Measurements from ENCODE around the gene MAD1L1. TPM values are rescaled to one million over a fixed set of nuclear protein-coding genes. Genes with fewer than 3 reads are reported as not detected.

MAD1L1 gene
- total and polyA plus RNA-seq, 2 of the 13 experiments (the other 11 are each of a cell fraction or from before 2014, with no cell fraction given), result 17.4 to 64.7 TPM

DNA sequence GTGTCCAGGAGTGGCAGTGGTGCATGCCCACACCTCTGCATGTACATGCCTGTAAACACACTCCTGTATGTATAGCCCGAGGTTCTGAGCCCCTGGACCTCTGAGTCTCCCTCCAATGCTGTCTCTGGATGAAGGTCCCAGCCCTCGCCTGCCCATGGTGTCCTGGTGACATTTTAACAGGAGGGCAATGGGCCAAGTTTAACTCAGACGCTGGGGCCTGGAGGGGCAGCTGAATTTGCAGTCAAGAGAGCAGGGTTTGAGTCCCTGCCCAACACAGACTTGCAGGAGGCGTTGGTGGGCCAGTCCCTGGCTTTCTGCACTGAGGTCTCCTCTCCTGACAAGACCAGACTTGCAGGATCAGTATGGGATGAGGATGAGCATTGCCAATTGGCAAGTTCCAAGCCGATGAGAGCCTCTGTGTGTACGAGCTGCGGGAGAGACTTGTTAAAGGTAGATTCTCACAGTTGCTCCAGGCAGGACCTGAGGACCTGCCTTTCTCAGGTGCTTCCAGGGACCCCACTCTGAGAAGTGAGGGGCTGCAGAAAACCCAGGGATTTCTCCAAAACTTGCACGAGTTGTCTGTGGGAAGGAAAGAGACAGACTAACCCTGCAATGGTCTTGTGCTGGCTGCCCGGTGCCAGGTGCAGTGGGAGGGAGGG, 420.8 kb downstream of the MAD1L1 start:
- 5% methylated on average over 4 of the region's 9 CpGs for WGBS (ENCODE audit: low lambda C conversion rate)
- DNase-seq (ENCODE audit: low spot score) (peak; percentile 42), FAIRE-seq (peak; percentile 67), ATAC-seq (peak; percentile 53)
- Histone ChIP-seq H2AFZ (ENCODE audit: low read length) (no peak overlapping the region), H3K27me3 (ENCODE audit: control insufficient read depth in 1 of 2, insufficient read depth in 2 of 2, low read length in 2 of 2) (no peaks in the 10 kb centered on the region), H3K27ac (ENCODE audit: extremely low read length, insufficient read depth, low read length) (peak overlapping the region; percentile 51), H3K4me2 (ENCODE audit: low read depth, low read length) (peak overlapping the region; percentile 75), H3K36me3 (replicated peaks in 1 of 2; ENCODE audit: control insufficient read depth in 1 of 2, insufficient read depth in 2 of 2, low read length in 2 of 2) (no peaks in the 10 kb centered on the region; a peak in 1 of 5 replicates), H3K79me2 (ENCODE audit: insufficient read depth, low read length) (no peaks in the 10 kb centered on the region), H4K20me1 (ENCODE audit: insufficient read depth, low read length) (no peaks in the 10 kb centered on the region), H3K9me3 (ENCODE audit: low read length) (no peaks in the 10 kb centered on the region), H3K4me3 (replicated peaks in 1 of 3; ENCODE audit: insufficient read depth in 1 of 3, low read depth in 2 of 3, low read length in 3 of 3) (peak overlapping the region in 2 of 3 experiments; percentile 16 to 46; a peak in 4 of 6 replicates), H3K4me1 (ENCODE audit: insufficient read depth, low read length) (peaks cover 43% of the 10 kb centered on the region), H3K9ac (ENCODE audit: insufficient read depth, low read depth, low read length) (no peak overlapping the region)
- ChIA-PET POLR2A (no interaction called here), CTCF (ENCODE audit: low intra/inter-chr PET ratio, low total read pairs) (no interaction called here)
- no TSS peak for BruUV-seq (replicated peaks)
- in situ Hi-C loops (cut with HindIII; ENCODE audit: extremely low pct_ligation_motif_present, low pct_unique_long_range_greater_than_20kb) (loop anchor here (5.0 kb wide), 1 partner anchor 60 kb away; no protein-coding TSS in a partner anchor), intact Hi-C loops (cut with micrococcal nuclease; ENCODE audit: unreplicated experiment) (loop anchor here (5.0 kb wide), 1 partner anchor 115 kb away; no protein-coding TSS in a partner anchor)
- TF ChIP-seq, protein P1, sequence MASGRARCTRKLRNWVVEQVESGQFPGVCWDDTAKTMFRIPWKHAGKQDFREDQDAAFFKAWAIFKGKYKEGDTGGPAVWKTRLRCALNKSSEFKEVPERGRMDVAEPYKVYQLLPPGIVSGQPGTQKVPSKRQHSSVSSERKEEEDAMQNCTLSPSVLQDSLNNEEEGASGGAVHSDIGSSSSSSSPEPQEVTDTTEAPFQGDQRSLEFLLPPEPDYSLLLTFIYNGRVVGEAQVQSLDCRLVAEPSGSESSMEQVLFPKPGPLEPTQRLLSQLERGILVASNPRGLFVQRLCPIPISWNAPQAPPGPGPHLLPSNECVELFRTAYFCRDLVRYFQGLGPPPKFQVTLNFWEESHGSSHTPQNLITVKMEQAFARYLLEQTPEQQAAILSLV (CRISPR knock-in tag; IDR thresholded peaks at IDR 0.05; ENCODE audit: borderline replicate concordance), result 0 out of 2 replicates have a peak, but pooled peaks have one; percentile 46
- TF ChIP-seq RAD51 (IDR thresholded peaks at IDR 0.05; ENCODE audit: borderline replicate concordance) (no peak), PAWR (CRISPR knock-in tag; IDR thresholded peaks at IDR 0.05; ENCODE audit: borderline replicate concordance) (no peak), SP1 (IDR thresholded peaks at IDR 0.05) (no peak), SP1 (CRISPR knock-in tag; IDR thresholded peaks at IDR 0.05) (no peak), SRSF4 (IDR thresholded peaks at IDR 0.05; ENCODE audit: low read depth, low read length, poor library complexity, severe bottlenecking) (no peak), KAT8 (CRISPR knock-in tag; IDR thresholded peaks at IDR 0.05) (0 out of 2 replicates have a peak, but pooled peaks have one; percentile 15), ZNF552 (CRISPR knock-in tag; IDR thresholded peaks at IDR 0.05; ENCODE audit: borderline replicate concordance) (no peak), ZFX (CRISPR knock-in tag; IDR thresholded peaks at IDR 0.05; ENCODE audit: low read depth) (peak; percentile 35; the same call in 1 of the 2 replicates), SALL1 (CRISPR knock-in tag; IDR thresholded peaks at IDR 0.05) (0 out of 2 replicates have a peak, but pooled peaks have one; percentile 30), SOX6 (IDR thresholded peaks at IDR 0.05) (no peak), SOX6 (CRISPR knock-in tag; IDR thresholded peaks at IDR 0.05) (0 out of 2 replicates have a peak, but pooled peaks have one; percentile 12)
- TF ChIP-seq, protein P2, sequence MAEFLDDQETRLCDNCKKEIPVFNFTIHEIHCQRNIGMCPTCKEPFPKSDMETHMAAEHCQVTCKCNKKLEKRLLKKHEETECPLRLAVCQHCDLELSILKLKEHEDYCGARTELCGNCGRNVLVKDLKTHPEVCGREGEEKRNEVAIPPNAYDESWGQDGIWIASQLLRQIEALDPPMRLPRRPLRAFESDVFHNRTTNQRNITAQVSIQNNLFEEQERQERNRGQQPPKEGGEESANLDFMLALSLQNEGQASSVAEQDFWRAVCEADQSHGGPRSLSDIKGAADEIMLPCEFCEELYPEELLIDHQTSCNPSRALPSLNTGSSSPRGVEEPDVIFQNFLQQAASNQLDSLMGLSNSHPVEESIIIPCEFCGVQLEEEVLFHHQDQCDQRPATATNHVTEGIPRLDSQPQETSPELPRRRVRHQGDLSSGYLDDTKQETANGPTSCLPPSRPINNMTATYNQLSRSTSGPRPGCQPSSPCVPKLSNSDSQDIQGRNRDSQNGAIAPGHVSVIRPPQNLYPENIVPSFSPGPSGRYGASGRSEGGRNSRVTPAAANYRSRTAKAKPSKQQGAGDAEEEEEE (CRISPR knock-in tag; IDR thresholded peaks at IDR 0.05; ENCODE audit: borderline replicate concordance), result peak; percentile 58; the same call in 1 of the 2 replicates
- TF ChIP-seq, protein P3, sequence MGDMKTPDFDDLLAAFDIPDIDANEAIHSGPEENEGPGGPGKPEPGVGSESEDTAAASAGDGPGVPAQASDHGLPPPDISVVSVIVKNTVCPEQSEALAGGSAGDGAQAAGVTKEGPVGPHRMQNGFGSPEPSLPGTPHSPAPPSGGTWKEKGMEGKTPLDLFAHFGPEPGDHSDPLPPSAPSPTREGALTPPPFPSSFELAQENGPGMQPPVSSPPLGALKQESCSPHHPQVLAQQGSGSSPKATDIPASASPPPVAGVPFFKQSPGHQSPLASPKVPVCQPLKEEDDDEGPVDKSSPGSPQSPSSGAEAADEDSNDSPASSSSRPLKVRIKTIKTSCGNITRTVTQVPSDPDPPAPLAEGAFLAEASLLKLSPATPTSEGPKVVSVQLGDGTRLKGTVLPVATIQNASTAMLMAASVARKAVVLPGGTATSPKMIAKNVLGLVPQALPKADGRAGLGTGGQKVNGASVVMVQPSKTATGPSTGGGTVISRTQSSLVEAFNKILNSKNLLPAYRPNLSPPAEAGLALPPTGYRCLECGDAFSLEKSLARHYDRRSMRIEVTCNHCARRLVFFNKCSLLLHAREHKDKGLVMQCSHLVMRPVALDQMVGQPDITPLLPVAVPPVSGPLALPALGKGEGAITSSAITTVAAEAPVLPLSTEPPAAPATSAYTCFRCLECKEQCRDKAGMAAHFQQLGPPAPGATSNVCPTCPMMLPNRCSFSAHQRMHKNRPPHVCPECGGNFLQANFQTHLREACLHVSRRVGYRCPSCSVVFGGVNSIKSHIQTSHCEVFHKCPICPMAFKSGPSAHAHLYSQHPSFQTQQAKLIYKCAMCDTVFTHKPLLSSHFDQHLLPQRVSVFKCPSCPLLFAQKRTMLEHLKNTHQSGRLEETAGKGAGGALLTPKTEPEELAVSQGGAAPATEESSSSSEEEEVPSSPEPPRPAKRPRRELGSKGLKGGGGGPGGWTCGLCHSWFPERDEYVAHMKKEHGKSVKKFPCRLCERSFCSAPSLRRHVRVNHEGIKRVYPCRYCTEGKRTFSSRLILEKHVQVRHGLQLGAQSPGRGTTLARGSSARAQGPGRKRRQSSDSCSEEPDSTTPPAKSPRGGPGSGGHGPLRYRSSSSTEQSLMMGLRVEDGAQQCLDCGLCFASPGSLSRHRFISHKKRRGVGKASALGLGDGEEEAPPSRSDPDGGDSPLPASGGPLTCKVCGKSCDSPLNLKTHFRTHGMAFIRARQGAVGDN (CRISPR knock-in tag; IDR thresholded peaks at IDR 0.05), result peak; percentile 58
- TF ChIP-seq, protein P4, sequence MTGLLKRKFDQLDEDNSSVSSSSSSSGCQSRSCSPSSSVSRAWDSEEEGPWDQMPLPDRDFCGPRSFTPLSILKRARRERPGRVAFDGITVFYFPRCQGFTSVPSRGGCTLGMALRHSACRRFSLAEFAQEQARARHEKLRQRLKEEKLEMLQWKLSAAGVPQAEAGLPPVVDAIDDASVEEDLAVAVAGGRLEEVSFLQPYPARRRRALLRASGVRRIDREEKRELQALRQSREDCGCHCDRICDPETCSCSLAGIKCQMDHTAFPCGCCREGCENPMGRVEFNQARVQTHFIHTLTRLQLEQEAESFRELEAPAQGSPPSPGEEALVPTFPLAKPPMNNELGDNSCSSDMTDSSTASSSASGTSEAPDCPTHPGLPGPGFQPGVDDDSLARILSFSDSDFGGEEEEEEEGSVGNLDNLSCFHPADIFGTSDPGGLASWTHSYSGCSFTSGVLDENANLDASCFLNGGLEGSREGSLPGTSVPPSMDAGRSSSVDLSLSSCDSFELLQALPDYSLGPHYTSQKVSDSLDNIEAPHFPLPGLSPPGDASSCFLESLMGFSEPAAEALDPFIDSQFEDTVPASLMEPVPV (CRISPR knock-in tag; IDR thresholded peaks at IDR 0.05), result no peak

All from HepG2 (cell line).